ENCODE measurements around the gene OSGEP.

Gene OSGEP

GRCh38 chr14:20427231-20428009, 27.2 kb downstream of the OSGEP start:
- TF ChIP-seq, protein P1, sequence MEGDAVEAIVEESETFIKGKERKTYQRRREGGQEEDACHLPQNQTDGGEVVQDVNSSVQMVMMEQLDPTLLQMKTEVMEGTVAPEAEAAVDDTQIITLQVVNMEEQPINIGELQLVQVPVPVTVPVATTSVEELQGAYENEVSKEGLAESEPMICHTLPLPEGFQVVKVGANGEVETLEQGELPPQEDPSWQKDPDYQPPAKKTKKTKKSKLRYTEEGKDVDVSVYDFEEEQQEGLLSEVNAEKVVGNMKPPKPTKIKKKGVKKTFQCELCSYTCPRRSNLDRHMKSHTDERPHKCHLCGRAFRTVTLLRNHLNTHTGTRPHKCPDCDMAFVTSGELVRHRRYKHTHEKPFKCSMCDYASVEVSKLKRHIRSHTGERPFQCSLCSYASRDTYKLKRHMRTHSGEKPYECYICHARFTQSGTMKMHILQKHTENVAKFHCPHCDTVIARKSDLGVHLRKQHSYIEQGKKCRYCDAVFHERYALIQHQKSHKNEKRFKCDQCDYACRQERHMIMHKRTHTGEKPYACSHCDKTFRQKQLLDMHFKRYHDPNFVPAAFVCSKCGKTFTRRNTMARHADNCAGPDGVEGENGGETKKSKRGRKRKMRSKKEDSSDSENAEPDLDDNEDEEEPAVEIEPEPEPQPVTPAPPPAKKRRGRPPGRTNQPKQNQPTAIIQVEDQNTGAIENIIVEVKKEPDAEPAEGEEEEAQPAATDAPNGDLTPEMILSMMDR (IDR thresholded peaks at IDR 0.05; ENCODE audit: control extremely low read depth, extremely low read depth, low read depth, missing control alignments): no peak
- POLR2A ChIA-PET: no interaction called here
- CTCF ChIA-PET: interaction anchor here (4.2 kb wide), 1 partner anchor 12 kb away, joined by 40 read pairs; no protein-coding TSS in a partner anchor
- peak; percentile 73 for DNase-seq (ENCODE audit: extremely low spot score)

- CTCF ChIA-PET: interaction anchor here (1.4 to 4.6 kb wide), 3 partner anchors 11 to 97 kb away, joined by 4 to 54 read pairs (median 6); partner anchors contain the start of genes KLHL33 and TEP1
- POLR2A ChIA-PET: no interaction called here
- TF ChIP-seq, protein P1 (IDR thresholded peaks at IDR 0.05; ENCODE audit: control extremely low read depth, extremely low read depth, low read depth, missing control alignments): no peak
- DNase-seq (ENCODE audit: extremely low spot score): no peak
Observed at GRCh38 chr14:20424851-20425250, 29.8 kb downstream of the OSGEP start.

GRCh38 chr14:20422886-20423285, 31.7 kb downstream of the OSGEP start:
- TF ChIP-seq, protein P1 (IDR thresholded peaks at IDR 0.05; ENCODE audit: control extremely low read depth, extremely low read depth, low read depth, missing control alignments): no peak
- ChIA-PET POLR2A (interaction anchor here (0.6 kb wide), 1 partner anchor 112 kb away, joined by 5 read pairs; no protein-coding TSS in a partner anchor), CTCF (interaction anchor here (1.7 to 4.6 kb wide), 5 partner anchors 9 to 190 kb away, joined by 4 to 54 read pairs (median 5); partner anchors contain the start of gene TEP1)
- DNase-seq (ENCODE audit: extremely low spot score): no peak

DNA sequence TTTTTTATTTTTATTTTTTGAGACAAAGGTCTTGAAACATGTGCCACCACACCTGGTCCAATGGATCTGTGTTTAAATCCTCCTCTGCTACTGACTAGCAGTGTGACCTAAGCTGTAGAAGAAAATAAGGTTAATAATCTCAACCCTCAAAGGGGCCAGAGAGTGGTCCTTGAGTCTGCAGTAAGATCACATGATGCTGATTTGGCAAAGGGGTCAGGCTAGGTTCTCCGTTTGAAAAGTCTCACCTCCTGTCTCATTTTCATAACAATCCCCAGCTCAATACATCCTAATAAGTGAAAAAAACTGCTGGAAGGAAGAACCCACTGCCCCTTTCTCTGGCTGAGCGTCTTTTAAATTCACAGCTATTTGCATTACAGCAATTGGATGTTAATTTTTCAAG, 33.3 kb downstream of the OSGEP start:
- TF ChIP-seq, protein P1 (IDR thresholded peaks at IDR 0.05; ENCODE audit: control extremely low read depth, extremely low read depth, low read depth, missing control alignments): no peak
- ChIA-PET POLR2A (interaction anchor here (1.6 kb wide), 1 partner anchor 48 kb away, joined by 4 read pairs; the partner anchor contains the start of gene PNP), CTCF (interaction anchor here (1.1 to 3.1 kb wide), 5 partner anchors 10 to 192 kb away, joined by 3 to 13 read pairs (median 4); no protein-coding TSS in a partner anchor)

DNA sequence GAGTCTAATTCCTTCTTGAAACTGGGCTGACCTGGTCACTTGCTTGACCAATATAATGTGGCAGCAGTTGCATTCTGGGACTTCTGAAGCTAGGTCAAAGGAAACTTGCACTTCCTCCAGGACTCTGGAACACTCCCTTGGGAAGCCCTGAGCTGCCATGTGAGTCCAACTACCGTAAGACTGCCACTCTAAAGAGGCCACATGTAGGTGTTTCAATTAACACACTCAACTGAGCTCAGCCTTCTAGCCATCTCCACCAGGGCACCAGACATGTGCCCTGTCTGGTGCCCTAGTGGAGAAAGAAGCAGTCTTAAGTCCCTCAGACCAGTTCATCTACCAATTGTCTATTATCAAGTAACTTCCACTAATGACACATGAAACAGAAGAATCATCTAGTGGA, 35.2 kb downstream of the OSGEP start:
- POLR2A ChIA-PET: interaction anchor here (0.6 kb wide), 1 partner anchor 17 kb away, joined by 5 read pairs; no protein-coding TSS in a partner anchor
- CTCF ChIA-PET: interaction anchor here (1.0 to 1.1 kb wide), 2 partner anchors 25 to 191 kb away, joined by 3 to 4 read pairs; no protein-coding TSS in a partner anchor

More for the DNA sequence above, 33.3 kb downstream of the OSGEP start:
- DNase-seq (ENCODE audit: extremely low spot score): no peak

GRCh38 chr14:20418501-20418909, 36.1 kb downstream of the OSGEP start:
- ChIA-PET CTCF (interaction anchor here (1.0 kb wide), 2 partner anchors 24 to 37 kb away, joined by 3 read pairs; partner anchors contain the start of genes APEX1 and OSGEP), POLR2A (no interaction called here)

More for the DNA sequence above, 35.2 kb downstream of the OSGEP start:
- TF ChIP-seq, protein P1 (IDR thresholded peaks at IDR 0.05; ENCODE audit: control extremely low read depth, extremely low read depth, low read depth, missing control alignments): no peak
- no peak for DNase-seq (ENCODE audit: extremely low spot score)

More at GRCh38 chr14:20418501-20418909, 36.1 kb downstream of the OSGEP start:
- no peak for DNase-seq (ENCODE audit: extremely low spot score)
- TF ChIP-seq, protein P1 (IDR thresholded peaks at IDR 0.05; ENCODE audit: control extremely low read depth, extremely low read depth, low read depth, missing control alignments): no peak
